GM13976 (cell line): ENCODE results near the gene PTGIR.

Experiments used
- DNase-seq: peaks from one replicate; pipeline ENCODE4 v3.0.0; 2012; ENCODE audit warnings: low spot score
- in situ Hi-C: fragments of 300-500 bp; cut with MboI; formaldehyde crosslinking; loops from one replicate; pipeline ENCODE4 v1.12.0; 2022; ENCODE audit warnings: low sequenced_read_pairs, mixed read lengths, inconsistent platforms; ENCODE audit not compliant: unreplicated experiment
- TF ChIP-seq, protein P1 (sequence below): IDR thresholded peaks from 2 replicates; pipeline ENCODE4 v1.5.1; 2012; ENCODE audit warnings: borderline replicate concordance, mild to moderate bottlenecking; ENCODE audit not compliant: insufficient read depth; ENCODE audit errors: extremely low read depth, missing control alignments, control extremely low read depth

PTGIR gene

DNA sequence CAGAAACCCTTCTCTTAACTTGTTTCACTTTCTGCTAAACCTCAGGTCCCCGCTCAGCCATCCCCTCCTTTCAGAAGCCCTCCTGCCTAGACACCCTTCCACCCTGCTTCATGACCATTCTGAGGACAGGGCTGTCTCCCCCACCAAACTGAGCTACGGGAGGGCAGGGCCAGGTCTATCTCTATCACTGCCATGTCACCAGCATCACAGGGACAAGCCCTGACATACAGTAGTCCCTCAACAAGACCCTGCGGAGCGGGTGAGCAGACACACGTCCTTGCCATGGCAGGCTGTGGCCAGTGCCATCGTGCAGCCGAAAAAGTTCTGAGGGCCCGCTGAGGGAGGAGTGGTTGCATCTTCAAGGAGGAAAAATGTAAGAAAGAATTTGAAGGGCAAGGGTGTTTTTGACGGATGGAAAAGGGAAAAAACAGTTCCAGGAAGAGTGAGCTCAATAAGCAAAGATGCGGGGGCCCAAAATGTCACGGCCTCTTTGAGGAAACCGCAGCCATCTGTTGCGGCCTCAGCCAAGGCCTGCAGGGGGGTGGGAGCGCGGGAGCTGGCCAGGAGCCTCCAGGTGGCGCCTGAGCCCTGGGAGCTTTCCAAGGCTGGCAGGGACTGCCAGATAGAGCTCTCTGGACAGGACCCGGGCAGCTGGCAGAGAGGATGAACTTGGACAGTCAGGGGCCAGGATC lies 8.1 kb downstream of the PTGIR start:
- peak; percentile 64 for DNase-seq
- TF ChIP-seq, protein P1, sequence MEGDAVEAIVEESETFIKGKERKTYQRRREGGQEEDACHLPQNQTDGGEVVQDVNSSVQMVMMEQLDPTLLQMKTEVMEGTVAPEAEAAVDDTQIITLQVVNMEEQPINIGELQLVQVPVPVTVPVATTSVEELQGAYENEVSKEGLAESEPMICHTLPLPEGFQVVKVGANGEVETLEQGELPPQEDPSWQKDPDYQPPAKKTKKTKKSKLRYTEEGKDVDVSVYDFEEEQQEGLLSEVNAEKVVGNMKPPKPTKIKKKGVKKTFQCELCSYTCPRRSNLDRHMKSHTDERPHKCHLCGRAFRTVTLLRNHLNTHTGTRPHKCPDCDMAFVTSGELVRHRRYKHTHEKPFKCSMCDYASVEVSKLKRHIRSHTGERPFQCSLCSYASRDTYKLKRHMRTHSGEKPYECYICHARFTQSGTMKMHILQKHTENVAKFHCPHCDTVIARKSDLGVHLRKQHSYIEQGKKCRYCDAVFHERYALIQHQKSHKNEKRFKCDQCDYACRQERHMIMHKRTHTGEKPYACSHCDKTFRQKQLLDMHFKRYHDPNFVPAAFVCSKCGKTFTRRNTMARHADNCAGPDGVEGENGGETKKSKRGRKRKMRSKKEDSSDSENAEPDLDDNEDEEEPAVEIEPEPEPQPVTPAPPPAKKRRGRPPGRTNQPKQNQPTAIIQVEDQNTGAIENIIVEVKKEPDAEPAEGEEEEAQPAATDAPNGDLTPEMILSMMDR = peak; percentile 67
- in situ Hi-C loops = no loop called here

DNA sequence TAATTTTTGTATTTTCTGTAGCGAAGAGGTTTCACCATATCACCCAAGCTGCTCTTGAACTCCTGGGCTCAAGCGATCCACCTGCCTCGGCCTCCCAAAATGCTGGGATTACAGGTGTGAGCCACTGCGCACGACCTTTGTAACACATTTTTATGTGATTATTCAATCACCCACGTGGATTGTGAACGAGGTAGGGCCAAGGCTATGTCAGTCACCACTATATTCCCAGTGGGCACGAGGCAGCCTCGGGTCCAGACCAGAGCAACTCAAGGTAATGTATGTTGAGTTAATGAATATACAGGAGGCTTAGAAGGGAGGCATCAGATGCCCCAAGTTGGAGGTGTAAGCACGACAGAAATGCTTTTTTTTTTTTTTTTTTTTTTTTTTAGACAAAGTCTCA lies 8.9 kb downstream of the PTGIR start:
- in situ Hi-C loops = no loop called here
- TF ChIP-seq, protein P1 = no peak
- DNase-seq = no peak

DNA sequence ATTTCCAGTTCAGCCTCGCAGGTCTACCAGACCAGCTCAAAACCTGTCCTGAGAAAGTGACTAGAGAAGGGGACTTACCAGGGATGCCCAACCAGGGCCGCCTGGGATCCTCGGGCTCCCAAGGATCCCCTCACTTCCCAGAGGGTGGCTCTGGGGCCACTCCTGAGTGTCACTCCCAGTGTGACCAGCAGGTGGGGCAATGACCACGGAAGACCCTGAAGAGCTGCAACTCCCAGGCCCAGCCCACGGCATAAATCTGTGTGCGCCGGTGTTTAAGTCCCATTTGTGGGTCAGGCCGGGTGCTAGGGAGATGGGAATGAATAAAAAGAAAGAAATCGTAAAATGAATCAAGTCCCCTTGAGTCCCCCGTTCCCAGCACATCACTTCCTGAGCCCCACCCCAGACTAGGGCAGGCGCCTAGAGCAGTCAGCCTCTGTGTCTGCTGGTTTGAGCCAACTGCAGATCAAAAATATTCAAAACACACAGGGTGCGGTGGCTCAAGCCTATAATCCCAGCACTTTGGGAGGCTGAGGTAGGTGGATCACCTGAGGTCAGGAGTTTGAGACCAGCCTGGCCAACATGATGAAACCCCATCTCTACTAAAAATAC lies 10.7 kb downstream of the PTGIR start:
- in situ Hi-C loops = loop anchor here (5.0 kb wide), 1 partner anchor 48 kb away; the partner anchor contains the start of gene DACT3
- TF ChIP-seq, protein P1 = peak; percentile 86
- DNase-seq = peak; percentile 86

DNA sequence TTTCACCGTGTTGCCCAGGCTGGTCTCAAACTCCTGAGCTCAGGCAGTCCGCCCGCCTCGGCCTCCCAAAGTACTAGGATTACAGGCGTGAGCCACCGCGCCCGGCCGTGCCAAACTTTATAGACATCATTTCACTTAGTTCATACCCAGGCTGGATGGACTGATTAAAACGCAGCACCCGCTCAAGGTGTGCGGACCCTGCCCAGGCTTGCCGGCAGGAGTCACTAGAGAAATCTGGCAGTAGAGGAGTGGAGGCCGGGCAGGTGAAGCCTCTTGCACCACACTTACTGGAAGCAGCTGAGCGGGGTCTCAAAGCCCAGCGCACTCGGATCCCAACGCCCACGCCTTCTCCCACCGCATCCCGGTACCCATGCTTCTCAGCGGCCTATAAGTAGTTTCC lies 11.4 kb downstream of the PTGIR start:
- TF ChIP-seq, protein P1 = no peak
- no peak for DNase-seq
- in situ Hi-C loops = loop anchor here (5.0 kb wide), 1 partner anchor 49 kb away; the partner anchor contains the start of gene DACT3

DNA sequence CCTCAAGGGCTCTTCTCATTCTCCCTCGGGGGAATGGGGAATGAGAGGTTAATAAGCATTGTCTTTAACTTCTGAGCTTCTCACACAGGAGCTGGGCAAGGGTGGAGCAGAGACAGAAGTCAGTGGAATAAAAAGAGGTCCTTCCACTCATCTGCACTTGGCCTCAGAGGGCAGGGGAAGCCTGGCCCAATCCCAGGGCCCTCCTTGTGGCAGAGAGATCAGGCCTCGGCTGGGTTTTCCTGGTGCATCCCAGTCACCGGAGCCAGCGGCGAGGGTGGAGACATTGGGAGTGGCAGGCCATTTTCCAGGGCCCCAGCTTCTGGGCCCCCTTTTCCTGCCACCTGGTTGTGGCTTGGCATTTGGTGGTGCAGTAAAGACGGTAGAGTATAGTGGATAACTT lies 13.1 kb downstream of the PTGIR start:
- TF ChIP-seq, protein P1 = no peak
- in situ Hi-C loops = loop anchor here (5.0 kb wide), 1 partner anchor 51 kb away; the partner anchor contains the start of gene DACT3
- peak; percentile 20 for DNase-seq

DNA sequence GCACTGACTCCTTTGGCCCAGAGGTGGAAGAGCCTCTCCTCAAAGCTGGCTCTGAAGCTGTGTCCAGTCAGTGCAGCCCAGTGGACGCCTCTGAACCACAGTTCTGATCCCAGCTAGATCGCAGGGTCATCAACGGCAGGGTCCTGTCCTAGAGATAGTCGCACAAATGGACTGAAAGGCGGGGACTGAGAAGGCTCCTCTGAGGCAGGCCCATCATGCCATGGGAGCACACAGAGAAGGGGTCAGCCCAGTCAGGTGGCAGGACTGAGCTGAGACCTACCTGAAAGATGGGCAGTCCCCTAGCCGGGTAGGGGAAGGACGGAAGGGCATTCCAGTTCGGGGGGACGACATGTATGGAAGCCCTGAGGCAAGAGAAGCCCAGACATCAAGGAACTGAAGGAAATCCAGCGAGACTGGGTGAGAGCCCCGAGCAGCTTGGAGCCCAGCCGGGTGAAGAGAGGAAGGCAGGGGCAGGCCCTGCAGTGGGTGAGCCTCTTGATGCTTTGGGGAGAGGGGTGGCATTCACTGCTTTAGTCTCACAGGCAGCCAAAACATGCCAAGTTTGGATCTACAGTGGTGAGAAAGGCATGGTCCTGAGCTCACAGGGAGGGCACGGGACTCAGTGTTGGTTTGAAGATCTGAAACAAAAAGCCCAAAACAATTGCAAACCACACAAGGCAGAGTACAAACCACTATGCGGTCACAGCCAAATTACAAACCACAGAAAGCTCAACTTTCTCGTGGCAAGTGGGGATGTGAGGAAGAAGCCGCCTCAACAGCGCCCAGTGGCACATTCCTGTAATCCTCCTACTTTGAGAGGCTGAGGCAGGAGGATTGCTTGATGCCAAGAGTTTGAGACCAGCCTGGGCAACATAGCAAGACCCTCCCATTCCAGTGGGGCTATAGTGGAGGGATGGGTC lies 13.8 kb downstream of the PTGIR start:
- TF ChIP-seq, protein P1 = no peak
- in situ Hi-C loops = loop anchor here (5.0 kb wide), 1 partner anchor 51 kb away; the partner anchor contains the start of gene DACT3
- peak; percentile 32 for DNase-seq
